ENCODE results near the gene NLGN2. TPM values are rescaled to one million over a fixed set of nuclear protein-coding genes. Genes with fewer than 3 reads are reported as not detected.

NLGN2 gene
- total RNA-seq, 1 experiment from 2014 or later: 36.9 TPM

GRCh38 chr17:7468804-7469389 is 61.3 kb downstream of the NLGN2 start:
- Histone ChIP-seq H3K9me3 (ENCODE audit: low read depth, low read length, poor library complexity, severe bottlenecking) (no peaks in the 10 kb centered on the region), H3K4me3 (ENCODE audit: low read depth, low read length, poor library complexity, severe bottlenecking) (no peak overlapping the region), H3K36me3 (ENCODE audit: insufficient read depth, low read length, poor library complexity, severe bottlenecking) (peaks cover 12% of the 10 kb centered on the region), H3K4me1 (ENCODE audit: insufficient read depth, low read length, poor library complexity, severe bottlenecking) (no peaks in the 10 kb centered on the region), H3K27ac (ENCODE audit: low read depth, low read length, poor library complexity, severe bottlenecking) (no peak overlapping the region), H3K27me3 (replicated peaks; ENCODE audit: insufficient read depth, low read depth, low read length, poor library complexity) (no peaks in the 10 kb centered on the region)
- CTCF ChIA-PET: no interaction called here
- POLR2A ChIA-PET (ENCODE audit: low non-redundant PET): no interaction called here
- intact Hi-C loops (cut with micrococcal nuclease; ENCODE audit: unreplicated experiment): no loop called here
- TF ChIP-seq EZH2 (IDR thresholded peaks at IDR 0.05; ENCODE audit: borderline replicate concordance, low read depth, low read length, poor library complexity, severe bottlenecking) (no peak), CTCF (conservative IDR thresholded peaks at IDR 0.05; ENCODE audit: low read depth, low read length) (no peak)
- no peak for DNase-seq (ENCODE audit: low spot score)
- BruUV-seq (replicated peaks): no TSS peak

Other genes starting within 250 kb of the NLGN2 start
- gene ASGR1, start 228.5 kb upstream of the NLGN2 start, total RNA-seq (2021): 6.1 and 8.0 TPM in 2 replicates
- gene DLG4, start 188.0 kb upstream of the NLGN2 start, total RNA-seq (2021): 74.7 and 86.6 TPM in 2 replicates
- 425 and 509 TPM in 2 replicates for gene ACADVL, start 187.9 kb upstream of the NLGN2 start, total RNA-seq (2021)
- 133 and 139 TPM in 2 replicates for gene DVL2, start 173.3 kb upstream of the NLGN2 start, total RNA-seq (2021)
- 84.0 and 85.1 TPM in 2 replicates for gene PHF23, start 168.4 kb upstream of the NLGN2 start, total RNA-seq (2021)
- gene GABARAP, start 165.4 kb upstream of the NLGN2 start, total RNA-seq (2021): 296 and 314 TPM in 2 replicates
- gene CTDNEP1, start 156.1 kb upstream of the NLGN2 start, total RNA-seq (2021): 175 and 179 TPM in 2 replicates
- 123 and 128 TPM in 2 replicates for gene ELP5, start 155.6 kb upstream of the NLGN2 start, total RNA-seq (2021)
- 0.55 TPM in 1 of 2 replicates, not detected in the other for gene CLDN7, start 145.4 kb upstream of the NLGN2 start, total RNA-seq (2021)
- gene SLC2A4, start 126.1 kb upstream of the NLGN2 start, total RNA-seq (2021): 0.67 and 1.6 TPM in 2 replicates
- 0.77 and 1.6 TPM in 2 replicates for gene YBX2, start 113.2 kb upstream of the NLGN2 start, total RNA-seq (2021)
- gene EIF5A, start 100.2 kb upstream of the NLGN2 start, total RNA-seq (2021): 1,112 and 1,128 TPM in 2 replicates
- gene GPS2, start 92.5 kb upstream of the NLGN2 start, total RNA-seq (2021): 116 and 133 TPM in 2 replicates
- 81.7 and 99.5 TPM in 2 replicates for gene NEURL4, start 78.5 kb upstream of the NLGN2 start, total RNA-seq (2021)
- gene ACAP1, start 71.3 kb upstream of the NLGN2 start, total RNA-seq (2021): 1.1 TPM in 2 replicates
- gene KCTD11, start 55.7 kb upstream of the NLGN2 start, total RNA-seq (2021): 3.8 TPM in 2 replicates
- not detected in 2 replicates for gene TMEM95, start 52.7 kb upstream of the NLGN2 start, total RNA-seq (2021)
- gene TNK1, start 26.8 kb upstream of the NLGN2 start, total RNA-seq (2021): 0.90 and 1.1 TPM in 2 replicates
- gene PLSCR3, start 13.3 kb upstream of the NLGN2 start, total RNA-seq (2021): 15.2 and 29.3 TPM in 2 replicates
- gene TMEM256, start 3.7 kb upstream of the NLGN2 start, total RNA-seq (2021): 57.6 and 91.6 TPM in 2 replicates
- gene SPEM1, start 12.5 kb downstream of the NLGN2 start, total RNA-seq (2021): 0.43 and 0.55 TPM in 2 replicates
- 0.24 TPM in 1 of 2 replicates, not detected in the other for gene SPEM2, start 17.8 kb downstream of the NLGN2 start, total RNA-seq (2021)
- not detected in 2 replicates for gene SPEM3, start 21.0 kb downstream of the NLGN2 start, total RNA-seq (2021)
- gene TMEM102, start 27.6 kb downstream of the NLGN2 start, total RNA-seq (2021): 3.2 and 4.7 TPM in 2 replicates
- gene FGF11, start 31.7 kb downstream of the NLGN2 start, total RNA-seq (2021): 18.2 and 24.6 TPM in 2 replicates
- 5.2 and 8.6 TPM in 2 replicates for gene CHRNB1, start 37.2 kb downstream of the NLGN2 start, total RNA-seq (2021)
- 17.7 and 21.0 TPM in 2 replicates for gene ZBTB4, start 71.8 kb downstream of the NLGN2 start, total RNA-seq (2021)
- gene SLC35G6, start 73.6 kb downstream of the NLGN2 start, total RNA-seq (2021): not detected in 2 replicates
- 330 and 341 TPM in 2 replicates for gene POLR2A, start 76.5 kb downstream of the NLGN2 start, total RNA-seq (2021)
- gene TNFSF12, start 141.2 kb downstream of the NLGN2 start, total RNA-seq (2021): 0.55 and 0.75 TPM in 2 replicates
- gene TNFSF13, start 150.9 kb downstream of the NLGN2 start, total RNA-seq (2021): 0.69 and 0.74 TPM in 2 replicates
- 113 and 122 TPM in 2 replicates for gene SENP3, start 154.1 kb downstream of the NLGN2 start, total RNA-seq (2021)
- 1.6 and 1.8 TPM in 2 replicates for gene CD68, start 171.8 kb downstream of the NLGN2 start, total RNA-seq (2021)
- 133 and 149 TPM in 2 replicates for gene MPDU1, start 176.0 kb downstream of the NLGN2 start, total RNA-seq (2021)
- gene SOX15, start 182.2 kb downstream of the NLGN2 start, total RNA-seq (2021): 0.87 and 1.3 TPM in 2 replicates
- gene FXR2, start 207.1 kb downstream of the NLGN2 start, total RNA-seq (2021): 101 TPM in 2 replicates
- gene SAT2, start 220.0 kb downstream of the NLGN2 start, total RNA-seq (2021): 61.7 and 79.3 TPM in 2 replicates
- gene SHBG, start 222.3 kb downstream of the NLGN2 start, total RNA-seq (2021): 0.33 TPM in 1 of 2 replicates, not detected in the other
- 3.5 and 5.9 TPM in 2 replicates for gene ATP1B2, start 243.1 kb downstream of the NLGN2 start, total RNA-seq (2021)